ENCODE results near the gene PGP.

DNA sequence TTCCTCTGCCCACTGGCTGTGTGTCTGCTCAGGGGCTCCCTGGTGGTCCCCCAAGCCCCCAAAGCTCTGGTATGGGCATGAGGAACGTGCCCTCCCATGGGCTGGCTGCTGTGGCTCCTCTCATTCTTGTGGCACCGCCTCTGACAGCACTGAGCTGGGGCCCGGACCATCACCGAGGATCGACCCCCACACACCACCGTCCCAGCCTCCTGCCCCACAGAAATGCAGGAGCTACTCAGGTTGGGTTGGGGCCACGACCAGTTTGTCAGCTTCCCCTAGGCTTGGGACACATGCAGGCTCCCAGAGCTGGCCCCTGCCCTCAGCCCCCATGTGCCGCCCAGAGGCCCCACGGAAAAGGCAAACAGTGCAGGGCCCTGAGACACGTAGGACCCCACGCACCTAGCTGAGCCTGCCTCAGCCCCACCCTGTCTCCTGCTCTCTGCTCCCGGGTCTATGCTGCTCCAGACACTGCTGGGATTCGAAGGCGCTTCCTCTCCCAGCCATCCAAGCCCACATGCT, 15.0 kb downstream of the PGP start:
- TF ChIP-seq, protein P1, sequence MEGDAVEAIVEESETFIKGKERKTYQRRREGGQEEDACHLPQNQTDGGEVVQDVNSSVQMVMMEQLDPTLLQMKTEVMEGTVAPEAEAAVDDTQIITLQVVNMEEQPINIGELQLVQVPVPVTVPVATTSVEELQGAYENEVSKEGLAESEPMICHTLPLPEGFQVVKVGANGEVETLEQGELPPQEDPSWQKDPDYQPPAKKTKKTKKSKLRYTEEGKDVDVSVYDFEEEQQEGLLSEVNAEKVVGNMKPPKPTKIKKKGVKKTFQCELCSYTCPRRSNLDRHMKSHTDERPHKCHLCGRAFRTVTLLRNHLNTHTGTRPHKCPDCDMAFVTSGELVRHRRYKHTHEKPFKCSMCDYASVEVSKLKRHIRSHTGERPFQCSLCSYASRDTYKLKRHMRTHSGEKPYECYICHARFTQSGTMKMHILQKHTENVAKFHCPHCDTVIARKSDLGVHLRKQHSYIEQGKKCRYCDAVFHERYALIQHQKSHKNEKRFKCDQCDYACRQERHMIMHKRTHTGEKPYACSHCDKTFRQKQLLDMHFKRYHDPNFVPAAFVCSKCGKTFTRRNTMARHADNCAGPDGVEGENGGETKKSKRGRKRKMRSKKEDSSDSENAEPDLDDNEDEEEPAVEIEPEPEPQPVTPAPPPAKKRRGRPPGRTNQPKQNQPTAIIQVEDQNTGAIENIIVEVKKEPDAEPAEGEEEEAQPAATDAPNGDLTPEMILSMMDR (IDR thresholded peaks at IDR 0.05; ENCODE audit: low read length) = no peak
- no peak for TF ChIP-seq EZH2 (optimal IDR thresholded peaks at IDR 0.05; ENCODE audit: low read depth, low read length)

Measured in MM.1S (cell line).